GM19193 (cell line): ENCODE results near the gene KIAA0513.
A peak's percentile ranks its signal among the peaks of the same experiment; 100 is the strongest.

Experiments
- POLR2A ChIP-seq: IDR thresholded peaks from 4 replicates; pipeline ENCODE4 v1.6.1; 2011; ENCODE audit not compliant: insufficient read depth, insufficient read length; ENCODE audit errors: extremely low read depth

The KIAA0513 gene

DNA sequence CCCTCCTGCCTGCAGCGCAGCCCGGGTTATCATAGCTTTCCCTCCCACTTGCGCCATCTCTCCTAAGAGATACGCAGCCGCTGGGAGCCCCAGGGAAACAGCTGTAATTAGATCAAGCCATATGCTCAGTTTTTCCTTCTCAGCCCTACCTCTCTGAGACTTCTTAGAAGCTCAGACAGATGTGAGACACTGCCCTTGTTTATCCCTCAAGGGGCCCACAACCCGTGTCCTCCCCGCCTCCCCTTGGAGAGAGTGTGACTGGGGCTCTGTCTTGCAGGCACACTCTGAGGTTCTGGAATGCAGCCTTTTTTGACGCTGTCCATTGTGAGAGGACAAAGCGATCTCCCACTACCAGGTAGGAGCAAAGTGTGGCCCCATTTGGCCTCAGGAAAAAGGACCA lies 53.4 kb downstream of the KIAA0513 start:
- TF ChIP-seq POLR2A, result no peak

DNA sequence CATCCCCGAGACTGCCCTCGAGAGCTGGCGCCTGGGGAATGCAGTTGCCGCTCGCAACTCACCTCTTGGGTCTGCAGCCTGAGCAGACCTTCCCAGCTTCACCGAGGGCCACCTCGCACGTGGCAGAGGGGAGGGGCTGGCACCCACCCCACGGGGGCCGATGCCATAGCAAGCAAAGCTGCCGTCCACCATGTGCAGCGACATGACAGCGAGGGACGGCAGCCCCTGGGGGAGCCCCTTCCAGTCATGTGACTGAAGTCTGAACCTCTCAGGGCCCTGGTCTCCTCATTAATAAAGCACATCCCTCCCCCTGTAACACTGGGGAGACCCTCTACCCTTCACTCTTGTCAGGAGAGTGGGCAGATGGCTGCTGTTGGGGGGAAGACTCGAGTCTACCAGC lies 54.2 kb downstream of the KIAA0513 start:
- no peak for TF ChIP-seq POLR2A

- peak; percentile 32 for TF ChIP-seq POLR2A
These were observed 54.8 kb downstream of the KIAA0513 start for GRCh38 chr16:85082173-85083050.

DNA sequence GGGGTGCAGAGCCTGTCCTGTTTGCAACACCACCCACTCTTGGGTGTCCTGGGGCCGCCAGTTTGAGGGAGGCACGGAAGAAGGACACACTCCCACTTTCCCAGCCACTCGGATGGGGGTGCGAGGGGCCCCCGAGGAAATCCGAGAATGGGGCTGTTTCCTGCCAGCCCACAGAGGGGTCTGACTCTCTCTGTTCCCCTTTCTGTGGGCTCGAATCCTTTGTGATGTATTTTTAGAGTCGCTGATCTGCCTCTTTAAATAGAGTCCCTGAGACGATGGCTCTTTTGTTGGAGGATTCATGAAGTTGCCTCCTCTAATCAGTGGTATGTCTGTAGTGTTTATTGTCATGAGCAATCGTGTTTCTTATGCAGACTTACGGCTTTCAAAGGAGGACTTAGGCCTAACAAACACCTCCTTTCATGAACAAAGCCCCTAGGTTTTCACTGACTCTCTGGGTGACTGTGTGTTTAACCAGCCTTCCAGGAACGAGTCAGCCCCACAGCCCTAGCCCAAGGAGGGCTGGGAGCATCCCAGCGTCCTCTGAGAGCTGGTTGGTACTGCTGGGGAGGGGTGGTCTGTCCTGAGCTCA lies 55.5 kb downstream of the KIAA0513 start:
- TF ChIP-seq POLR2A, result no peak

- TF ChIP-seq POLR2A, result no peak
These were observed 57.4 kb downstream of the KIAA0513 start for GRCh38 chr16:85084841-85085510.

DNA sequence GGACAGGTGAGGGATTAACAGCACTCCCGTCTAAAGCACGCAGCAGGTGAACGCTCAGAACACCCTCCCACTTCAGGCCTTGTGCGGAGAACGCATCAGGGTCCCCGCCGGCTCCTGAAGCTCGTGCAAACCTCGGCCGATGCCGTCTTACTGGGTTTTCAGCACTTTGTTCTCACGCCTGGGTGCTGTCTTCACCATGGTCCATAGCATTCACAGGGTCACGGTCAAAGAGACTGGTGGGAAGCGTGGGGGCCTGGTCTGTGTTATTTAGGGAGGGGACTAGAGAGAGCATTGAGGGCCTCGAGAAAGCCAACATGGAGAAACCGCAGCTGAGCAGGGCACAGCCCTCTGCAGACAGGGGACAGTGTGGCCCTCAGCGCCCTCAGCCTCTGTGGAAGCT lies 58.1 kb downstream of the KIAA0513 start:
- TF ChIP-seq POLR2A, result no peak

- TF ChIP-seq POLR2A, result no peak
These were observed 59.0 kb downstream of the KIAA0513 start for GRCh38 chr16:85086347-85087291.

- TF ChIP-seq POLR2A, result no peak
These were observed 60.4 kb downstream of the KIAA0513 start for GRCh38 chr16:85087899-85088569.

- no peak for TF ChIP-seq POLR2A
These were observed 61.1 kb downstream of the KIAA0513 start for GRCh38 chr16:85088570-85089199.

DNA sequence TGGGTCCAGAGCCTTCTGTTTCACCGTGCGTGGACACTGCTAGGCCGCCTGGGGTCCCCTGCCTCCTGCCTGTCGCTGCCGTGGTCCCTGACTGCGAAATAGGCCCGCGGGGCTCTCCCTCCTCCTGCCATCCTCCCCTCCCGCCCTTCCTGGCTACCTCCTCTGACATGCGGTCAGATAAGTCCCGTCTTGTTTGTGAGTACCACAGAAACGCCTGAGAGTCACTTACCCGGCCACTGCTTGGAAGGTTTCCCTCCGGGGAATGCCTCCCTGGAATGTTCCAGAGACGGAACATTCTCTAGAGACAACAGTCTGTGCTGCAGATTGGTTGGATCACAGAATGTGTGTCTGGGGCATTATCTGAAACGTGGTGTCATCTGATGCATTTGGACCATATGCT lies 61.9 kb downstream of the KIAA0513 start:
- TF ChIP-seq POLR2A, result no peak

DNA sequence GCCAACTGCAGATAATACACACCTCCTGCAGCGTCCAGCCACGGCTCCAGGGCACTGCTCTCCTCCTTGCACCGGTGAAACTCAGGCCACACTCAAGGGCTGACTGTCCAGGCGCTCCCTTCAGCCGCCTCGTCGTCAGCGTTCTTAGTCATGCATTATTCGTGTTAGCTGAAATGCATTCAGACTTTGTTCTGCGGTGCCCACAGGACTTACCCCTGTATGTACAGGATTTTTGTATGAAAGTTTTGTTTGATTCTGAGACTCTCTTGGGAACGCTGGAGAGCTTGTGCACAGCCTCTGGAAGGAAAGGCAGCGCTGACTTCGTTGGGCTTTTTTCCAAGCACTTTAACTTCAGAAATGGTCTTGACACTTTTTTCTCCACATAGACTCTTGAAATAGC lies 62.6 kb downstream of the KIAA0513 start:
- no peak for TF ChIP-seq POLR2A

GRCh38 chr16:85090873-85091521 lies 63.4 kb downstream of the KIAA0513 start:
- no peak for TF ChIP-seq POLR2A

GRCh38 chr16:85091522-85091910 lies 63.9 kb downstream of the KIAA0513 start:
- no peak for TF ChIP-seq POLR2A
